Kidney (tissue), 14 donors: ENCODE measurements around the gene ADARB1. TPM values are rescaled to one million over a fixed set of nuclear protein-coding genes. Genes with fewer than 3 reads are reported as not detected.
"Not testable (repeated sequence)": the region's sequence is repeated elsewhere in the genome, so short reads cannot be mapped to it uniquely, and the experiment has no call there.

Experiments used
- DNase-seq, 5 donors: peaks; one replicate each; pipeline ENCODE4 v3.0.0-alpha.2; 2013 to 2020
- FAIRE-seq: peaks from 2 replicates; lab custom pipeline; 2012; peaks lifted over from hg19 to GRCh38; lab: Jason Lieb, UNC
- H3K27ac ChIP-seq, 2 donors: one replicate each; pipeline ENCODE4 v1.7.0; 2013; ENCODE audit warnings: low read depth in 2 of 2, low read length in 2 of 2, inconsistent platforms in 1 of 2
- H3K27me3 ChIP-seq: one replicate; pipeline ENCODE4 v1.7.1; 2013; ENCODE audit warnings: low read length, inconsistent platforms; ENCODE audit not compliant: control insufficient read depth, insufficient read depth
- H3K36me3 ChIP-seq, 3 donors: one replicate each; pipeline versions ENCODE4 v1.7.0 to v1.7.1; 2013; ENCODE audit warnings: low read length in 3 of 3, control low read depth in 1 of 3, inconsistent platforms in 1 of 3; ENCODE audit not compliant: insufficient read depth in 3 of 3, control insufficient read depth in 2 of 3
- H3K4me1 ChIP-seq, 3 donors: one replicate each; pipeline versions ENCODE4 v1.7.0 to v1.7.1; 2013; ENCODE audit warnings: low read length in 3 of 3, inconsistent platforms in 1 of 3, low read depth in 1 of 3; ENCODE audit not compliant: control insufficient read depth in 2 of 3, insufficient read depth in 2 of 3
- H3K4me3 ChIP-seq, 3 donors: one replicate each; pipeline versions ENCODE4 v1.7.0 to v1.8.1; 2013; ENCODE audit warnings: low read length in 3 of 3, control low read depth in 1 of 3, inconsistent platforms in 1 of 3
- H3K9ac ChIP-seq, 3 donors: one replicate each; pipeline versions ENCODE4 v1.7.0 to v1.7.1; 2013; ENCODE audit warnings: low read length in 3 of 3, control low read depth in 1 of 3, inconsistent platforms in 1 of 3
- H3K9me3 ChIP-seq, 3 donors: one replicate each; pipeline versions ENCODE4 v1.7.0 to v1.7.1; 2013; ENCODE audit warnings: low read length in 3 of 3, control low read depth in 1 of 3, inconsistent platforms in 1 of 3; ENCODE audit not compliant: control insufficient read depth in 2 of 3, insufficient read depth in 1 of 3
- intact Hi-C: fragments of 100-400 bp; cut with DNase I; formaldehyde crosslinking; loops from one replicate; pipeline ENCODE4 v1.11.1; 2022
- polyA plus RNA-seq: library from polyadenylated mRNA; stranded (reverse); fragments of 350-450 nt; fragmentation: Illumina TruSeq; extraction: RNeasy Lipid Tissue Mini Kit (QIAGEN cat#74804); gene quantifications from one replicate; pipeline ENCODE4 v1.2.3, GENCODE V29; 2014; ENCODE audit warnings: low read depth, low replicate concordance; ENCODE audit not compliant: insufficient read depth
- total RNA-seq: library from RNA; stranded (reverse); fragmentation: NEBNext Ultra II Directional; extraction: Animal tissue kit (Norgen Biotek cat#: 25700); gene quantifications from one replicate; pipeline ENCODE4 v1.2.1, GENCODE V29; 2021
- TF ChIP-seq, protein P1 (sequence below): IDR thresholded peaks from 3 replicates; pipeline ENCODE4 v1.5.1; 2012; ENCODE audit warnings: mild to moderate bottlenecking, moderate library complexity, borderline replicate concordance; ENCODE audit not compliant: insufficient read depth; ENCODE audit errors: extremely low read depth
- donor health status: control.
- donor health status: control.
- donor health status: control.
- donor health status: control.
- donor health status: control.
- donor health status: DM: yes; HTN: yes; CAD: no.
- donor health status: Normal renal cell carcinoma (clear cell type).

Gene ADARB1
- total and polyA plus RNA-seq, 2 donors from 2014 or later, result 6.7 to 34.9 TPM

DNA sequence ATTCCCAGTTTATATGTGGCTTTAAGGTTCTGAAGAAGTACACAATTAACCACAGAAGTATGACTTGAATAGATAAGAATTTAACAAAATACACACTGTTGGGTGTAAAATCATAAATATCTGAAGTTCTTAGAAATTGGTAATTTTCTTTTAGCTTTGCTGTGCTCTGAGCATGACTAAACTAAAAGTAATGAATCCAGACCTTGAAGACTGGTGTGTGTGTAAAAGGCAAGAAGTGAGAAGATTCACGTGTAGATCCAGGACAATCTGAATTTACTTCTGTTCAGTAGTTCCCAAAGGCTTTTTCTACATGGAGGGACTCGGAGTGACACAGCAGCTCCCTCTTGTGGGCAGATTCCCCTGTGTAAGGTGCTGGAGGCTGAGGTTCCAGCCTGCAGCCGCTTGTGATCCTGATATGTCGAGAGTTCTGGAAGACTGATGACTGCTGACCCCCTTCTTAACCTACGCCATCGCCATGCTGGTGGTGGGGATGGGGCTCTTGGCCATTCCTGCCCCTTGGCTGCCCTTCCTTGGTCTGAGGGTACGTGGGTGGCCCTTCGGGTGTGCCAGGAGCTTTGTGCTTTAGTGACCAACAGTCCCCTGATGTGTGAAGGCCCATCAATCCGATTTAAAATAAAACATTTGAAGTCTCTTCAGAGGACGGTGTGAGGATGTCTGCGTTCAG lies 62.7 kb downstream of the ADARB1 start:
- intact Hi-C loops, result no loop called here
- FAIRE-seq (no peak), DNase-seq (peak; percentile 86 to 92 (median 89))
- H3K36me3 ChIP-seq, result no peaks in the 10 kb centered on the region
- TF ChIP-seq, protein P1, sequence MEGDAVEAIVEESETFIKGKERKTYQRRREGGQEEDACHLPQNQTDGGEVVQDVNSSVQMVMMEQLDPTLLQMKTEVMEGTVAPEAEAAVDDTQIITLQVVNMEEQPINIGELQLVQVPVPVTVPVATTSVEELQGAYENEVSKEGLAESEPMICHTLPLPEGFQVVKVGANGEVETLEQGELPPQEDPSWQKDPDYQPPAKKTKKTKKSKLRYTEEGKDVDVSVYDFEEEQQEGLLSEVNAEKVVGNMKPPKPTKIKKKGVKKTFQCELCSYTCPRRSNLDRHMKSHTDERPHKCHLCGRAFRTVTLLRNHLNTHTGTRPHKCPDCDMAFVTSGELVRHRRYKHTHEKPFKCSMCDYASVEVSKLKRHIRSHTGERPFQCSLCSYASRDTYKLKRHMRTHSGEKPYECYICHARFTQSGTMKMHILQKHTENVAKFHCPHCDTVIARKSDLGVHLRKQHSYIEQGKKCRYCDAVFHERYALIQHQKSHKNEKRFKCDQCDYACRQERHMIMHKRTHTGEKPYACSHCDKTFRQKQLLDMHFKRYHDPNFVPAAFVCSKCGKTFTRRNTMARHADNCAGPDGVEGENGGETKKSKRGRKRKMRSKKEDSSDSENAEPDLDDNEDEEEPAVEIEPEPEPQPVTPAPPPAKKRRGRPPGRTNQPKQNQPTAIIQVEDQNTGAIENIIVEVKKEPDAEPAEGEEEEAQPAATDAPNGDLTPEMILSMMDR, result peak; percentile 86
- no peaks in the 10 kb centered on the region for H3K27me3 ChIP-seq
- no peak overlapping the region for H3K4me3 ChIP-seq
- H3K9me3 ChIP-seq, result no peaks in the 10 kb centered on the region
- peaks cover 0 to 4% (median 0%) of the 10 kb centered on the region in 3 donors for H3K4me1 ChIP-seq
- H3K27ac ChIP-seq, result no peak overlapping the region
- no peak overlapping the region for H3K9ac ChIP-seq

DNA sequence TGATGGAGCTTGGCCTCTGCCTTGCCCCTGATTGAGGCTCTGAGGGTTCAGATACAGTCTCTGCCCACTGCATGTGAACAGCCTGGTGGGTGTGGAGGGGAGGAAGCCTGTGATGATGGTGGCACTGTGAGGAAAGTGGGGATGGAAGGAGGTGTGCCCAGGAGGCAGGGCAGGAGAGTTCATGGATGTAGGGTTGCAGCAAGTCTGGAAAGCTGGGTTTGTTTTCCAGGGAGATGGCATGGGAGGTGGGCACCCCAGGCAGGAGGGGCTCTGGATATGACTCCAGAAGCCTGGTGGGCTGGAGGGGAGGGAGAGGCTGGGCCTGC lies 63.2 kb downstream of the ADARB1 start:
- Histone ChIP-seq H3K27ac (no peak overlapping the region), H3K36me3 (no peaks in the 10 kb centered on the region), H3K27me3 (no peaks in the 10 kb centered on the region), H3K9me3 (no peaks in the 10 kb centered on the region), H3K4me3 (no peak overlapping the region), H3K9ac (no peak overlapping the region), H3K4me1 (peaks cover 0 to 4% (median 0%) of the 10 kb centered on the region in 3 donors)
- TF ChIP-seq, protein P1, result no peak
- intact Hi-C loops, result no loop called here
- DNase-seq, result no peak
- FAIRE-seq, result no peak

DNA sequence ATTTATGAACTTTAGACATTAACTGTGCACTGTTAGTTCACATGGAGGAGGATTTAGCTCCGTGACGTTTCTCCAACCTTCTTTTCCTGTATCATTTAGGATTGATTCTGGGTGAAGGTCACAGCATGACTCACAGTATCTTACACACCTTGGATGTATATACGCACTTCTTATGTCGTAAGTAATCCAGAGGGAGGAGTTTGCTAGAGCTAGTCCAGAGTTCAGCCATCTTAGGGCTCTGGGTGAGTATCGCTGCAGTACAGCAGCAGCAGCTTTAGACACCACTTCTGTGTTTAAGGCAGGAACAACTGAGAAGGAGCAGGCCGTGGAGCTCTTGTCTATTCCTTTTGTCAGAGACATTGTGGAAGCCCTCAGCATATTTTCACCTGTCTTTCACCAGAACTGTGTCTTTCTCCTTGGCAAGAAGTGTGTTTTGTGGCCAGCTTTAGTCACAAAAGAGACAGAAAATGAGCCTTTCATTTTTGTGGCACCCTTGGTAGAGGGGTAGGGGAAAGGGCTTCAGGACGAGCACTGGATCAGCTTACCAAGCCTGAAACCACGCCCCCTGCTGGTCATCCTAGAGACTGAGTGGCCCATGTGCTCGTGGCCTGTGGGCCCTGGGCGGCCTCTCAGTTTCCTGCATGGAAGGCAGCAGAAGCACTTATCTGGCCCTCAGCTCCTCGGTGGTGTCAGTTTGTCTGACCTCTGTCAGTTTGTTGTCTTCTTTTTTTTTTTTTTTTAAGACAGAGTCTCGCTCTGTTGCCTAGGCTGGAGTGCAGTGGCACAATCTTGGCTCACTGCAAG lies 64.0 kb downstream of the ADARB1 start:
- no peaks in the 10 kb centered on the region for H3K27me3 ChIP-seq
- H3K27ac ChIP-seq, result no peak overlapping the region
- no peaks in the 10 kb centered on the region for H3K4me1 ChIP-seq
- no peak overlapping the region for H3K4me3 ChIP-seq
- TF ChIP-seq, protein P1, result peak; percentile 62
- intact Hi-C loops, result no loop called here
- no peak overlapping the region for H3K9ac ChIP-seq
- DNase-seq (peak; percentile 54 to 82 (median 78)), FAIRE-seq (no peak)
- no peaks in the 10 kb centered on the region for H3K36me3 ChIP-seq
- H3K9me3 ChIP-seq, result no peaks in the 10 kb centered on the region

DNA sequence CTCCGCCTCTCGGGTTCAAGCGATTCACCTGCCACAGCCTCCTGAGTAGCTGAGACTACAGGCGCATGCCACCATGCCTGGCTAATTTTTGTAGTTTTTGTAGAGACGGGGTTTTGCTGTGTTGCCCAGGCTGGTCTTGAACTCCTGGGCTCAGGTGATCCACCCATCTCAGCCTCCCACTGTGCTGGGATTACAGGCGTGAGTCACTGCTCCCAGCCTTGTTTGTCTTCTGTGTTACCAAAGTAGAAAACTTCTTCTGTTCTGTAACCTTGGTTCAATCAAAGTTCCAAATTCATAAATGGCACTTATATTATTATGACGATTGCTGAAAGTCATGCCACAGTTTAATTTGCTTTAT lies 64.6 kb downstream of the ADARB1 start:
- H3K27me3 ChIP-seq, H3K36me3 ChIP-seq, H3K9ac ChIP-seq, FAIRE-seq, H3K9me3 ChIP-seq, H3K27ac ChIP-seq, H3K4me1 ChIP-seq, DNase-seq, intact Hi-C loops, H3K4me3 ChIP-seq: not testable (repeated sequence)
